Umbilical cord (tissue), 2 donors: ENCODE data around the gene MPDU1. TPM values are rescaled to one million over a fixed set of nuclear protein-coding genes. Genes with fewer than 3 reads are reported as not detected.
A peak's percentile ranks its signal among the peaks of the same experiment; 100 is the strongest.
"Not testable (repeated sequence)": the region's sequence is repeated elsewhere in the genome, so short reads cannot be mapped to it uniquely, and the experiment has no call there.

Experiments
- DNase-seq: peaks from one replicate; pipeline ENCODE4 v3.0.0-alpha.2; 2015; ENCODE audit warnings: low spot score
- total RNA-seq: library from RNA; depleted of rRNA; stranded (reverse); fragments of >200 nt; gene quantifications from one replicate; pipeline ENCODE4 v1.2.3, GENCODE V29; 2014; ENCODE audit warnings: low replicate concordance; ENCODE audit not compliant: insufficient read depth

MPDU1 gene
- total RNA-seq, 1 donor from 2014 or later: 38.0 TPM

- DNase-seq: peak; percentile 100
These were observed 31.0 kb downstream of the MPDU1 start, which contains the start of gene FXR2 for GRCh38 chr17:7614425-7615264. FXR2 (minus strand) TSS chr17:7614897; CDS start chr17:7614532, 365 bp downstream.

- no peak for DNase-seq
These were observed 31.7 kb downstream of the MPDU1 start for GRCh38 chr17:7615265-7615747.

GRCh38 chr17:7618608-7619007 is 35.0 kb downstream of the MPDU1 start:
- DNase-seq: no peak

- no peak for DNase-seq
These were observed 37.2 kb downstream of the MPDU1 start for GRCh38 chr17:7620835-7621234.

- no peak for DNase-seq
These were observed 40.0 kb downstream of the MPDU1 start for GRCh38 chr17:7623661-7624060.

- not testable (repeated sequence) for DNase-seq
These were observed 42.1 kb downstream of the MPDU1 start for GRCh38 chr17:7625749-7626148.

- no peak for DNase-seq
These were observed 42.7 kb downstream of the MPDU1 start for GRCh38 chr17:7626307-7626706.

- DNase-seq: no peak
These were observed 43.3 kb downstream of the MPDU1 start for GRCh38 chr17:7626956-7627249.

GRCh38 chr17:7627250-7628121 is 43.8 kb downstream of the MPDU1 start, which contains the start of gene SAT2:
SAT2 (minus strand) TSS chr17:7627821; CDS start chr17:7627635, 186 bp downstream.
- peak; percentile 98 for DNase-seq

- no peak for DNase-seq
These were observed 46.4 kb downstream of the MPDU1 start, which contains the start of gene SHBG for GRCh38 chr17:7629939-7630571. SHBG (plus strand) TSS chr17:7630135; CDS start chr17:7630173, 38 bp downstream.

- no peak for DNase-seq
These were observed 48.0 kb downstream of the MPDU1 start for GRCh38 chr17:7631398-7632380.

- no peak for DNase-seq
These were observed 48.8 kb downstream of the MPDU1 start for GRCh38 chr17:7632492-7632894.

- DNase-seq: no peak
These were observed 49.4 kb downstream of the MPDU1 start for GRCh38 chr17:7633093-7633492.

- peak; percentile 77 for DNase-seq
These were observed 50.7 kb downstream of the MPDU1 start for GRCh38 chr17:7634384-7634783.

- no peak for DNase-seq
These were observed 52.5 kb downstream of the MPDU1 start for GRCh38 chr17:7636163-7636562.

Other genes starting within 250 kb of the MPDU1 start
- gene ACAP1, start 247.3 kb upstream of the MPDU1 start, total RNA-seq: 5.3 TPM
- gene KCTD11, start 231.7 kb upstream of the MPDU1 start, total RNA-seq: 18.3 TPM
- gene TMEM95, start 228.7 kb upstream of the MPDU1 start, total RNA-seq: not detected
- gene TNK1, start 202.8 kb upstream of the MPDU1 start, total RNA-seq: 12.8 TPM
- gene PLSCR3, start 189.3 kb upstream of the MPDU1 start, total RNA-seq: 21.9 TPM
- gene TMEM256, start 179.8 kb upstream of the MPDU1 start, total RNA-seq: 89.3 TPM
- 4.8 TPM for gene NLGN2, start 176.0 kb upstream of the MPDU1 start, total RNA-seq
- gene SPEM1, start 163.5 kb upstream of the MPDU1 start, total RNA-seq: not detected
- not detected for gene SPEM2, start 158.2 kb upstream of the MPDU1 start, total RNA-seq
- gene SPEM3, start 155.0 kb upstream of the MPDU1 start, total RNA-seq: 0.96 TPM
- 1.9 TPM for gene TMEM102, start 148.4 kb upstream of the MPDU1 start, total RNA-seq
- 12.8 TPM for gene FGF11, start 144.3 kb upstream of the MPDU1 start, total RNA-seq
- gene CHRNB1, start 138.8 kb upstream of the MPDU1 start, total RNA-seq: 8.9 TPM
- 18.1 TPM for gene ZBTB4, start 104.2 kb upstream of the MPDU1 start, total RNA-seq
- gene SLC35G6, start 102.4 kb upstream of the MPDU1 start, total RNA-seq: 0.24 TPM
- gene POLR2A, start 99.5 kb upstream of the MPDU1 start, total RNA-seq: 40.7 TPM
- gene TNFSF12, start 34.8 kb upstream of the MPDU1 start, total RNA-seq: 14.9 TPM
- 7.7 TPM for gene TNFSF13, start 25.1 kb upstream of the MPDU1 start, total RNA-seq
- 56.6 TPM for gene SENP3, start 21.9 kb upstream of the MPDU1 start, total RNA-seq
- gene CD68, start 4.2 kb upstream of the MPDU1 start, total RNA-seq: 8.4 TPM
- gene SOX15, start 6.2 kb downstream of the MPDU1 start, total RNA-seq: 1.9 TPM
- 32.7 TPM for gene FXR2, start 31.0 kb downstream of the MPDU1 start, total RNA-seq
- gene SAT2, start 44.0 kb downstream of the MPDU1 start, total RNA-seq: 39.7 TPM
- gene SHBG, start 46.3 kb downstream of the MPDU1 start, total RNA-seq: 3.9 TPM
- 2.6 TPM for gene ATP1B2, start 67.1 kb downstream of the MPDU1 start, total RNA-seq
- gene TP53, start 103.6 kb downstream of the MPDU1 start, total RNA-seq: 9.6 TPM
- gene WRAP53, start 104.6 kb downstream of the MPDU1 start, total RNA-seq: 2.4 TPM
- gene EFNB3, start 121.3 kb downstream of the MPDU1 start, total RNA-seq: 1.9 TPM
- not detected for gene DNAH2, start 133.9 kb downstream of the MPDU1 start, total RNA-seq